Naive B cell (primary cell): ENCODE data around the gene TM7SF3. TPM values are rescaled to one million over a fixed set of nuclear protein-coding genes. Genes with fewer than 3 reads are reported as not detected.

Experiments used
- ATAC-seq, 2 donors: fragments of 150-1000 bp; cut with Tn5 transposase; 2 replicates each; pipeline ENCODE4 v1.10.0; 2021; ENCODE audit warnings: low read depth in 2 of 2, mild to moderate bottlenecking in 2 of 2, moderate library complexity in 2 of 2
- DNase-seq: peaks from one replicate; pipeline ENCODE4 v3.0.0; 2022
- H3K27ac Mint-ChIP-seq, 6 donors: one replicate each; pipeline ENCODE4 v1.8.0; 2020 to 2022; ENCODE audit warnings: mild to moderate bottlenecking in 6 of 6, mixed read lengths in 6 of 6, moderate library complexity in 5 of 6, inconsistent platforms in 2 of 6
- H3K27me3 Mint-ChIP-seq, 3 donors: one replicate each; pipeline ENCODE4 v1.8.0; 2021 to 2022; ENCODE audit warnings: mixed read lengths in 3 of 3, mild to moderate bottlenecking in 1 of 3
- H3K36me3 Mint-ChIP-seq, 2 donors: one replicate each; pipeline ENCODE4 v1.8.0; 2020 to 2022; ENCODE audit warnings: mixed read lengths in 2 of 2, inconsistent platforms in 1 of 2, mild to moderate bottlenecking in 1 of 2
- H3K4me1 Mint-ChIP-seq, 3 donors: one replicate each; pipeline ENCODE4 v1.8.0; 2020 to 2022; ENCODE audit warnings: mixed read lengths in 3 of 3, inconsistent platforms in 1 of 3, mild to moderate bottlenecking in 1 of 3, moderate library complexity in 1 of 3
- H3K4me3 Mint-ChIP-seq, 8 donors: one replicate each; pipeline ENCODE4 v1.8.0; 2020 to 2022; ENCODE audit warnings: mild to moderate bottlenecking in 8 of 8, mixed read lengths in 8 of 8, moderate library complexity in 8 of 8, inconsistent platforms in 2 of 8
- H3K9me3 Mint-ChIP-seq, 7 donors: one replicate each; pipeline ENCODE4 v1.8.0; 2020 to 2022; ENCODE audit warnings: mixed read lengths in 7 of 7, mild to moderate bottlenecking in 5 of 7, inconsistent platforms in 2 of 7, moderate library complexity in 1 of 7
- polyA plus RNA-seq, 6 donors: library from polyadenylated mRNA; unstranded; fragments of 300-500 nt; fragmentation: Illumina TruSeq; gene quantifications; one replicate each; pipeline ENCODE4 v1.2.3, GENCODE V29; 2021; ENCODE audit warnings: low read depth in 6 of 6

Gene TM7SF3
- polyA plus RNA-seq, 6 donors from 2014 or later = 41.7 to 94.0 (median 56.9) TPM

- no peak overlapping the region for H3K27ac Mint-ChIP-seq
- H3K4me3 Mint-ChIP-seq = no peak overlapping the region
- H3K27me3 Mint-ChIP-seq = no peaks in the 10 kb centered on the region
- H3K36me3 Mint-ChIP-seq = peaks cover 15 to 16% of the 10 kb centered on the region in 2 donors
- H3K4me1 Mint-ChIP-seq = peaks cover 8 to 15% (median 15%) of the 10 kb centered on the region in 3 donors
- no peaks in the 10 kb centered on the region for H3K9me3 Mint-ChIP-seq
- ATAC-seq (no peak), DNase-seq (no peak)
Measured at GRCh38 chr12:26928661-26929060, 85.5 kb downstream of the TM7SF3 start.

Other genes with a start within 250 kb of the TM7SF3 start
- gene ITPR2, start 181.2 kb downstream of the TM7SF3 start, polyA plus RNA-seq = 10 to 100 TPM in 5 of 6 donors, 1 to 10 TPM in 1; 6.7 to 23.6 (median 20.6) TPM
- 10 to 100 TPM in 4 of 6 donors, 1 to 10 TPM in 2; 5.0 to 23.3 (median 14.7) TPM for gene INTS13, start 76.4 kb downstream of the TM7SF3 start, polyA plus RNA-seq
- 10 to 100 TPM; 54.2 to 68.4 (median 59.5) TPM for gene FGFR1OP2, start 75.9 kb downstream of the TM7SF3 start, polyA plus RNA-seq
- 10 to 100 TPM; 14.6 to 30.2 (median 25.2) TPM for gene MED21, start 8.2 kb upstream of the TM7SF3 start, polyA plus RNA-seq
- not detected for gene C12orf71, start 68.2 kb upstream of the TM7SF3 start, polyA plus RNA-seq
- gene STK38L, start 229.9 kb upstream of the TM7SF3 start, polyA plus RNA-seq = 10 to 100 TPM in 2 of 6 donors, 1 to 10 TPM in 4; 5.0 to 10.4 (median 8.2) TPM